ENCODE data around the gene POLR1E.

DNA sequence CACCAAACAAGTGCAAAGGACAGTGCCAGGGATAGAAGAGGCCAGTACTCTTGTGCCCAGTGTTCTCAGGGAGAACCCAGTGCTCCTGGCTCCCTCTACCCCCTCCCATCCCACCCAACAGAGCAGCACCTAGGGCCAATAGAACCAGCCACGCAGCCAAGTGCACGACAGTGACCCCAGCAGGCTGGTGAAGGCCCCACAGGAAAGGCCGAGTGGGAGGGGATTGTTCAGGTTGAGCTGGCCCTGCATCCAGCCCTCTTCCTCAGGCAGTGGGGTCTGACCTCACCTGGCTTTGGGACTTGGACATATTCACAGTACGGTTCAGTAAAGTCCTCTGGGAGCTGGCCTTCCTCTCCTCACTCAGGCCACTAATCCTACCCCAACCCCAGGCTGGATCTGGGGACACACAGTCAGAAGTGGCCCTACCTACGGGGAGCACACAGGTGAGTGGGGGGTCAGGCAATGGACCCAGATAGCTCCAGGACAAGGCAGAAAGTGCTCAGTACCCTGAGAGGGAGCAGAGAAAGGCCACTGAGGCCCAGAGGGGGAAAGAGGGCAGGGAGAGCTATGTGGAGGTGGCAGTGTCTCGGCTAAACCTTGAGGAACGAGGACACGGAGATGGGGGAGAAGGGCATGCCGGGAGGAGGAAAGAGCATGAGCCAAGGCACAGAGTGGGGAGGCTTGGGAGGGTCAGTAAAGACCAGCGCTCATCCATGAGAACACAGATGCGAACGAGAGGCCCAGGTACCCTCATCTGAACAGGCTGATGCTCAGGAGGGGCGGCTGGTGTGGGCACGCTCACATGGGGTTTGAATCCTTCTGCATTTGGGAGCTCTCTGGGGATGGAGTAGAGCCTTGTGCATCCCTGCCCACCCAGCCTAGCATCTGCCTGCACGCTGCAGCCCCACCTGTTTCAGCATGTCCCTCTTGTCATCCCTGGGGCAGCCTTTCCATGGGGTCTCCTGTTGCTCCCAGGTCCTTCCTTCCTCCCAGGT lies 25.6 kb downstream of the POLR1E start:
- peak in 2 of 4 donors; percentile 3 to 19 for TF ChIP-seq CTCF (IDR thresholded peaks at IDR 0.05)
- peak; percentile 2 for TF ChIP-seq POLR2A (IDR thresholded peaks at IDR 0.05)
